ENCODE measurements around the gene COL18A1. TPM values are rescaled to one million over a fixed set of nuclear protein-coding genes. Genes with fewer than 3 reads are reported as not detected.

The COL18A1 gene
- total RNA-seq, 1 experiment from 2014 or later = 676 TPM

DNA sequence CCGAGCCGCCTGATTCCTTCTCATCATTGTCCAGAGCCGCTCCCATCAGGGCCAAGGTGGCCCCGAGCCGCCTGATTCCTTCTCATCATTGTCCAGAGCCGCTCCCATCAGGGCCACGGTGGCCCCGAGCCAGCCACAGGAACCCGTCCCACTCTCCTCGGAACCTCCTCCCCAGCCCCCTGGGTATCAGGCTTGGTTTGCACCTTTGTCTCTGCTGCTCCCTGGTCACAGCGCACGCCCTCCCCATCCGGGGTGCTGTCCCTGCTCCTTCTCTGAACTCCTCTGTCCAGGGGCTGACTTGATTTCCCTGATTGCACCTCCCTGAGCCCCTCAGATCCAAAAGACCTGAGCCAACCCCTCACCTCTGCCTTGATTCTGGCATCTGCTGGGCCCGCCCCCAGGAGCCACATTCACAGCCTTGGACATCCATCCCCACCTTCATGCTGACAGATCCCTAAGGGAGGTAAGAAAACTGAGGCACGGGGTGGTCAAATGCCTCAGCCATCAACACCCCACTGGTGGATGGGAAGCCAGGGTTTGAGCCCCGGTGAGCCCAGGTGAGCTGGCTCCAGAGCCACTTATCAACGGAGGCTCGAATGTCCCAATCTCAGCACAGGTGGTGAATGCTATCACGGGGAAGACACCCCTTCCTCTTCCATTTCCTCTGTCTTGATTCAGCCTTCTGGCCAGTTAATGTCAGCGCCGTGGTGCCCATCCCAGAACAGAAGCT is 25.6 kb upstream of the COL18A1 start:
- Histone ChIP-seq H3K36me3 (ENCODE audit: control insufficient read depth, insufficient read depth, low read length) (no peaks in the 10 kb centered on the region), H3K27ac (ENCODE audit: low read length) (no peak overlapping the region), H3K4me3 (ENCODE audit: low read depth in 2 of 2, low read length in 2 of 2) (no peak overlapping the region), H3K4me1 (ENCODE audit: control insufficient read depth, insufficient read depth, low read length) (peaks cover 9% of the 10 kb centered on the region), H3K9me3 (ENCODE audit: control insufficient read depth, insufficient read depth, low read depth, low read length) (no peaks in the 10 kb centered on the region), H3K27me3 (ENCODE audit: control insufficient read depth, insufficient read depth, low read length) (no peaks in the 10 kb centered on the region)
- ATAC-seq = no peak
- POLR2A ChIA-PET = no interaction called here
- intact Hi-C loops (cut with micrococcal nuclease; ENCODE audit: unreplicated experiment) (no loop called here), in situ Hi-C loops (cut with HindIII; ENCODE audit: low pct_unique_long_range_greater_than_20kb, low sequenced_read_pairs) (no loop called here)
- BruUV-seq (replicated peaks) = no TSS peak
- CTCF ChIA-PET = no interaction called here
- DNase-seq (ENCODE audit: low read depth, low spot score) = no peak
- TF ChIP-seq POLR2AphosphoS5 (IDR thresholded peaks at IDR 0.05; ENCODE audit: low read depth, low read length) (no peak), TCF7L2 (IDR thresholded peaks at IDR 0.05; ENCODE audit: low read depth, low read length) (no peak), SIN3A (IDR thresholded peaks at IDR 0.05; ENCODE audit: borderline replicate concordance, insufficient read depth, low read depth, low read length) (no peak)
- TF ChIP-seq, protein P1, sequence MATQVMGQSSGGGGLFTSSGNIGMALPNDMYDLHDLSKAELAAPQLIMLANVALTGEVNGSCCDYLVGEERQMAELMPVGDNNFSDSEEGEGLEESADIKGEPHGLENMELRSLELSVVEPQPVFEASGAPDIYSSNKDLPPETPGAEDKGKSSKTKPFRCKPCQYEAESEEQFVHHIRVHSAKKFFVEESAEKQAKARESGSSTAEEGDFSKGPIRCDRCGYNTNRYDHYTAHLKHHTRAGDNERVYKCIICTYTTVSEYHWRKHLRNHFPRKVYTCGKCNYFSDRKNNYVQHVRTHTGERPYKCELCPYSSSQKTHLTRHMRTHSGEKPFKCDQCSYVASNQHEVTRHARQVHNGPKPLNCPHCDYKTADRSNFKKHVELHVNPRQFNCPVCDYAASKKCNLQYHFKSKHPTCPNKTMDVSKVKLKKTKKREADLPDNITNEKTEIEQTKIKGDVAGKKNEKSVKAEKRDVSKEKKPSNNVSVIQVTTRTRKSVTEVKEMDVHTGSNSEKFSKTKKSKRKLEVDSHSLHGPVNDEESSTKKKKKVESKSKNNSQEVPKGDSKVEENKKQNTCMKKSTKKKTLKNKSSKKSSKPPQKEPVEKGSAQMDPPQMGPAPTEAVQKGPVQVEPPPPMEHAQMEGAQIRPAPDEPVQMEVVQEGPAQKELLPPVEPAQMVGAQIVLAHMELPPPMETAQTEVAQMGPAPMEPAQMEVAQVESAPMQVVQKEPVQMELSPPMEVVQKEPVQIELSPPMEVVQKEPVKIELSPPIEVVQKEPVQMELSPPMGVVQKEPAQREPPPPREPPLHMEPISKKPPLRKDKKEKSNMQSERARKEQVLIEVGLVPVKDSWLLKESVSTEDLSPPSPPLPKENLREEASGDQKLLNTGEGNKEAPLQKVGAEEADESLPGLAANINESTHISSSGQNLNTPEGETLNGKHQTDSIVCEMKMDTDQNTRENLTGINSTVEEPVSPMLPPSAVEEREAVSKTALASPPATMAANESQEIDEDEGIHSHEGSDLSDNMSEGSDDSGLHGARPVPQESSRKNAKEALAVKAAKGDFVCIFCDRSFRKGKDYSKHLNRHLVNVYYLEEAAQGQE (IDR thresholded peaks at IDR 0.05; ENCODE audit: insufficient read depth in 1 of 2, low read depth in 2 of 2, low read length in 1 of 2) = no peak

DNA sequence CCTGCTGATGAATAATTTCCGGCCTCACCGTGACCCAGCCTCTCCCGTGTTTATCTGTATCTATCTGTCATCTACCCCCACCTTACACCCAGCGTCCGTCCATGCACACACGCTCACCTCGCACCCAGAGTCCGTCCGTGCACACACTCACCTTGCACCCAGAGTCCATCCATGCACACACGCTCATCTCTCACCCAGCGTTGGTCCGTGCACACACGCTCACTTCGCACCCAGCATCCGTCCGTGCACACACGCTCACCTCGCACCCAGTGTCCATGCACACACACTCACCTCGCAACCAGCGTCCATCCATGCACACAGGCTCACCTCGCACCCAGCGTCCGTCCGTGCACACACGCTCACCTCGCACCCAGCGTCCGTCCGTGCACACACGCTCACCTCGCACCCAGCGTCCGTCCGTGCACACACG is 25.0 kb upstream of the COL18A1 start:
- DNase-seq (ENCODE audit: low read depth, low spot score) (no peak), ATAC-seq (no peak)
- H3K9me3 ChIP-seq (ENCODE audit: control insufficient read depth, insufficient read depth, low read depth, low read length) = no peaks in the 10 kb centered on the region
- H3K27me3 ChIP-seq (ENCODE audit: control insufficient read depth, insufficient read depth, low read length) = no peaks in the 10 kb centered on the region
- intact Hi-C loops (cut with micrococcal nuclease; ENCODE audit: unreplicated experiment) = no loop called here
- BruUV-seq (replicated peaks) = no TSS peak
- POLR2A ChIA-PET = no interaction called here
- peaks cover 9% of the 10 kb centered on the region for H3K4me1 ChIP-seq (ENCODE audit: control insufficient read depth, insufficient read depth, low read length)
- no peak overlapping the region for H3K4me3 ChIP-seq (ENCODE audit: low read depth in 2 of 2, low read length in 2 of 2)
- no peak for TF ChIP-seq TCF7L2 (IDR thresholded peaks at IDR 0.05; ENCODE audit: low read depth, low read length)
- TF ChIP-seq SIN3A (IDR thresholded peaks at IDR 0.05; ENCODE audit: borderline replicate concordance, insufficient read depth, low read depth, low read length) = no peak
- TF ChIP-seq, protein P2, sequence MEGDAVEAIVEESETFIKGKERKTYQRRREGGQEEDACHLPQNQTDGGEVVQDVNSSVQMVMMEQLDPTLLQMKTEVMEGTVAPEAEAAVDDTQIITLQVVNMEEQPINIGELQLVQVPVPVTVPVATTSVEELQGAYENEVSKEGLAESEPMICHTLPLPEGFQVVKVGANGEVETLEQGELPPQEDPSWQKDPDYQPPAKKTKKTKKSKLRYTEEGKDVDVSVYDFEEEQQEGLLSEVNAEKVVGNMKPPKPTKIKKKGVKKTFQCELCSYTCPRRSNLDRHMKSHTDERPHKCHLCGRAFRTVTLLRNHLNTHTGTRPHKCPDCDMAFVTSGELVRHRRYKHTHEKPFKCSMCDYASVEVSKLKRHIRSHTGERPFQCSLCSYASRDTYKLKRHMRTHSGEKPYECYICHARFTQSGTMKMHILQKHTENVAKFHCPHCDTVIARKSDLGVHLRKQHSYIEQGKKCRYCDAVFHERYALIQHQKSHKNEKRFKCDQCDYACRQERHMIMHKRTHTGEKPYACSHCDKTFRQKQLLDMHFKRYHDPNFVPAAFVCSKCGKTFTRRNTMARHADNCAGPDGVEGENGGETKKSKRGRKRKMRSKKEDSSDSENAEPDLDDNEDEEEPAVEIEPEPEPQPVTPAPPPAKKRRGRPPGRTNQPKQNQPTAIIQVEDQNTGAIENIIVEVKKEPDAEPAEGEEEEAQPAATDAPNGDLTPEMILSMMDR (IDR thresholded peaks at IDR 0.05) = no peak
- no peak for TF ChIP-seq POLR2AphosphoS5 (IDR thresholded peaks at IDR 0.05; ENCODE audit: low read depth, low read length)
- TF ChIP-seq, protein P1 (IDR thresholded peaks at IDR 0.05; ENCODE audit: insufficient read depth in 1 of 2, low read depth in 2 of 2, low read length in 1 of 2) = no peak
- CTCF ChIA-PET = no interaction called here
- H3K36me3 ChIP-seq (ENCODE audit: control insufficient read depth, insufficient read depth, low read length) = no peaks in the 10 kb centered on the region
- in situ Hi-C loops (cut with HindIII; ENCODE audit: low pct_unique_long_range_greater_than_20kb, low sequenced_read_pairs) = no loop called here
- H3K27ac ChIP-seq (ENCODE audit: low read length) = no peak overlapping the region

Measured in Panc1 (cell line).